ENCODE data around the gene FAM170B. TPM values are rescaled to one million over a fixed set of nuclear protein-coding genes. Genes with fewer than 3 reads are reported as not detected.

Gene FAM170B
- total RNA-seq, 4 donors from 2014 or later = not detected

- TF ChIP-seq CTCF (IDR thresholded peaks at IDR 0.05; ENCODE audit: low read depth) = no peak
These were observed 25.2 kb downstream of the FAM170B start for GRCh38 chr10:49108656-49109055.

GRCh38 chr10:49107887-49108267 lies 25.9 kb downstream of the FAM170B start:
- no peak for TF ChIP-seq CTCF (IDR thresholded peaks at IDR 0.05; ENCODE audit: low read depth)

- TF ChIP-seq CTCF (IDR thresholded peaks at IDR 0.05; ENCODE audit: low read depth) = no peak
These were observed 26.5 kb downstream of the FAM170B start for GRCh38 chr10:49107111-49107886.

- no peak for TF ChIP-seq CTCF (IDR thresholded peaks at IDR 0.05; ENCODE audit: low read depth)
These were observed 27.4 kb downstream of the FAM170B start for GRCh38 chr10:49106451-49106850.

GRCh38 chr10:49105076-49105475 lies 28.7 kb downstream of the FAM170B start:
- no peak for TF ChIP-seq CTCF (IDR thresholded peaks at IDR 0.05; ENCODE audit: low read depth)

GRCh38 chr10:49104323-49104722 lies 29.5 kb downstream of the FAM170B start:
- TF ChIP-seq CTCF (IDR thresholded peaks at IDR 0.05; ENCODE audit: low read depth) = no peak

- TF ChIP-seq CTCF (IDR thresholded peaks at IDR 0.05; ENCODE audit: low read depth) = no peak
These were observed 30.1 kb downstream of the FAM170B start for GRCh38 chr10:49103761-49104160.
